ENCODE data around the gene COLGALT1. TPM values are rescaled to one million over a fixed set of nuclear protein-coding genes. Genes with fewer than 3 reads are reported as not detected.
A peak's percentile ranks its signal among the peaks of the same experiment; 100 is the strongest.

COLGALT1 gene
- total and polyA plus RNA-seq, 9 of the 15 experiments (the other 6 are each of a cell fraction or from before 2014, with no cell fraction given): 4.9 to 119 (median 82.6) TPM

DNA sequence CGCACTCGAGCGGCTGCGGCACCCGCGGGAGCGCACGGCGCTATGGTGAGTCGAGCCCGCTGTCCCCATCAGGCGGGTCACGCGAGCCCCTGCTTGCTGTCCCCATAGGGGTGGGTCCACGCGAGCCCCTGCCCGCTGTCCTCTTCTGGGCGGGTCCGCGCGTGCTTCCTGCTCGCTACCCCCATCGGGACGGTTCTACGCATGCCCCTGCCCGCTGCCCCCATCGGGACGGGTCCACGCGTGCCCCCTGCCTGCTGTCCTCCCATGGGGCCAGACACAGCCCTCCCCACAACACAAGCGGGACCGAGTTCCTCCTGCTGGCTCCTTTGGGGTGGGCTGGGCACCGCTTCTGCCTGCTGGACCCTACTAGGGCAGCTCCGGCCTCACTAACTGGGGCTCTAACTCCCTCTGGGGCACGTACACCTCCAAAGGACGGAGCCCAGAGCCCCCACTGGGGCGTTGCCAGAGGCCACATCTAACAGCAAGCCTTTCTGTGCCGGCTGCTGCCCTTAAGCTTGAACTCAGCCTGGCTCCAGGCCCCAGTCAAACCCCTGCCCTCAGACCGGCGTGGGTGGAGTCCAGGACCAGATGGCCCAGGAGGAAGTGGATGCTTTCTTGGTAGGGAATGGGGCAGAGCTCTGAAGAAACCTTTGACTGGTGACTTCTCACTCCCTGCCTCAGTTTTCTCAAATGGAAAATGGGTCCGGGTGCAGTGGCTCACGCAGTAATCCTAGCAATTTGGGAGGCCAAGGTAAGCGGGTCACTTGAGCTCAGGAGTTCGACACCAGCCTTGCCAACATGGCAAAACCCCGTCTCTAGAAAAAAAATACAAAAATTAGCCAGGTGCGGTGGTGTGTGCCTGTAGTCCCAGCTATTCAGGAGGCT is 722 bp downstream of the COLGALT1 start (continued):
- TF ChIP-seq, protein P1, sequence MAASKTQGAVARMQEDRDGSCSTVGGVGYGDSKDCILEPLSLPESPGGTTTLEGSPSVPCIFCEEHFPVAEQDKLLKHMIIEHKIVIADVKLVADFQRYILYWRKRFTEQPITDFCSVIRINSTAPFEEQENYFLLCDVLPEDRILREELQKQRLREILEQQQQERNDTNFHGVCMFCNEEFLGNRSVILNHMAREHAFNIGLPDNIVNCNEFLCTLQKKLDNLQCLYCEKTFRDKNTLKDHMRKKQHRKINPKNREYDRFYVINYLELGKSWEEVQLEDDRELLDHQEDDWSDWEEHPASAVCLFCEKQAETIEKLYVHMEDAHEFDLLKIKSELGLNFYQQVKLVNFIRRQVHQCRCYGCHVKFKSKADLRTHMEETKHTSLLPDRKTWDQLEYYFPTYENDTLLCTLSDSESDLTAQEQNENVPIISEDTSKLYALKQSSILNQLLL (CRISPR knock-in tag; IDR thresholded peaks at IDR 0.05; ENCODE audit: borderline replicate concordance): no peak
- TF ChIP-seq, protein P2, sequence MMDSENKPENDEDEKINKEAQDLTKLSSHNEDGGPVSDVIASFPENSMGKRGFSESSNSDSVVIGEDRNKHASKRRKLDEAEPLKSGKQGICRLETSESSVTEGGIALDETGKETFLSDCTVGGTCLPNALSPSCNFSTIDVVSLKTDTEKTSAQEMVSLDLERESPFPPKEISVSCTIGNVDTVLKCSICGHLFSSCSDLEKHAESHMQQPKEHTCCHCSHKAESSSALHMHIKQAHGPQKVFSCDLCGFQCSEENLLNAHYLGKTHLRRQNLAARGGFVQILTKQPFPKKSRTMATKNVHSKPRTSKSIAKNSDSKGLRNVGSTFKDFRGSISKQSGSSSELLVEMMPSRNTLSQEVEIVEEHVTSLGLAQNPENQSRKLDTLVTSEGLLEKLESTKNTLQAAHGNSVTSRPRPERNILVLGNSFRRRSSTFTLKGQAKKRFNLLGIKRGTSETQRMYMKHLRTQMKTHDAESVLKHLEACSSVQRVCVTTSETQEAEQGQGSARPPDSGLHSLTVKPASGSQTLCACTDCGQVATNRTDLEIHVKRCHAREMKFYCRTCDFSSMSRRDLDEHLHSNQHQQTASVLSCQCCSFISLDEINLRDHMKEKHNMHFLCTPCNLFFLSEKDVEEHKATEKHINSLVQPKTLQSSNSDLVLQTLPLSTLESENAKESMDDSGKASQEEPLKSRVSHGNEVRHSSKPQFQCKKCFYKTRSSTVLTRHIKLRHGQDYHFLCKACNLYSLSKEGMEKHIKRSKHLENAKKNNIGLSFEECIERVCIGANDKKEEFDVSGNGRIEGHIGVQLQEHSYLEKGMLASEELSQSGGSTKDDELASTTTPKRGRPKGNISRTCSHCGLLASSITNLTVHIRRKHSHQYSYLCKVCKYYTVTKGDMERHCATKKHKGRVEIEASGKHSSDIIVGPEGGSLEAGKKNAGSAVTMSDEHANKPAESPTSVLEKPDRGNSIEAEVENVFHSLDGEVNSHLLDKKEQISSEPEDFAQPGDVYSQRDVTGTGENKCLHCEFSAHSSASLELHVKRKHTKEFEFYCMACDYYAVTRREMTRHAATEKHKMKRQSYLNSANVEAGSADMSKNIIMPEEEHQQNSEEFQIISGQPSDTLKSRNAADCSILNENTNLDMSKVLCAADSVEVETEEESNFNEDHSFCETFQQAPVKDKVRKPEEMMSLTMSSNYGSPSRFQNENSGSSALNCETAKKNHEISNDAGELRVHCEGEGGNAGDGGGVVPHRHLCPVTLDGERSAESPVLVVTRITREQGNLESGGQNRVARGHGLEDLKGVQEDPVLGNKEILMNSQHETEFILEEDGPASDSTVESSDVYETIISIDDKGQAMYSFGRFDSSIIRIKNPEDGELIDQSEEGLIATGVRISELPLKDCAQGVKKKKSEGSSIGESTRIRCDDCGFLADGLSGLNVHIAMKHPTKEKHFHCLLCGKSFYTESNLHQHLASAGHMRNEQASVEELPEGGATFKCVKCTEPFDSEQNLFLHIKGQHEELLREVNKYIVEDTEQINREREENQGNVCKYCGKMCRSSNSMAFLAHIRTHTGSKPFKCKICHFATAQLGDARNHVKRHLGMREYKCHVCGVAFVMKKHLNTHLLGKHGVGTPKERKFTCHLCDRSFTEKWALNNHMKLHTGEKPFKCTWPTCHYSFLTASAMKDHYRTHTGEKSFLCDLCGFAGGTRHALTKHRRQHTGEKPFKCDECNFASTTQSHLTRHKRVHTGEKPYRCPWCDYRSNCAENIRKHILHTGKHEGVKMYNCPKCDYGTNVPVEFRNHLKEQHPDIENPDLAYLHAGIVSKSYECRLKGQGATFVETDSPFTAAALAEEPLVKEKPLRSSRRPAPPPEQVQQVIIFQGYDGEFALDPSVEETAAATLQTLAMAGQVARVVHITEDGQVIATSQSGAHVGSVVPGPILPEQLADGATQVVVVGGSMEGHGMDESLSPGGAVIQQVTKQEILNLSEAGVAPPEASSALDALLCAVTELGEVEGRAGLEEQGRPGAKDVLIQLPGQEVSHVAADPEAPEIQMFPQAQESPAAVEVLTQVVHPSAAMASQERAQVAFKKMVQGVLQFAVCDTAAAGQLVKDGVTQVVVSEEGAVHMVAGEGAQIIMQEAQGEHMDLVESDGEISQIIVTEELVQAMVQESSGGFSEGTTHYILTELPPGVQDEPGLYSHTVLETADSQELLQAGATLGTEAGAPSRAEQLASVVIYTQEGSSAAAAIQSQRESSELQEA (IDR thresholded peaks at IDR 0.05; ENCODE audit: low read depth): no peak
- no peak for TF ChIP-seq ZBTB40 (IDR thresholded peaks at IDR 0.05)
- no peak for TF ChIP-seq ZBTB40 (CRISPR knock-in tag; IDR thresholded peaks at IDR 0.05)
- peak; percentile 69; the same call in 1 of the 2 replicates for TF ChIP-seq BCOR (IDR thresholded peaks at IDR 0.05)
- TF ChIP-seq, protein P3, sequence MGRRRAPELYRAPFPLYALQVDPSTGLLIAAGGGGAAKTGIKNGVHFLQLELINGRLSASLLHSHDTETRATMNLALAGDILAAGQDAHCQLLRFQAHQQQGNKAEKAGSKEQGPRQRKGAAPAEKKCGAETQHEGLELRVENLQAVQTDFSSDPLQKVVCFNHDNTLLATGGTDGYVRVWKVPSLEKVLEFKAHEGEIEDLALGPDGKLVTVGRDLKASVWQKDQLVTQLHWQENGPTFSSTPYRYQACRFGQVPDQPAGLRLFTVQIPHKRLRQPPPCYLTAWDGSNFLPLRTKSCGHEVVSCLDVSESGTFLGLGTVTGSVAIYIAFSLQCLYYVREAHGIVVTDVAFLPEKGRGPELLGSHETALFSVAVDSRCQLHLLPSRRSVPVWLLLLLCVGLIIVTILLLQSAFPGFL (CRISPR knock-in tag; IDR thresholded peaks at IDR 0.05): no peak

Measured in K562 (cell line).